ENCODE results near the gene SERPIND1.

- no peak for TF ChIP-seq EP300 (IDR thresholded peaks at IDR 0.05; ENCODE audit: borderline replicate concordance in 1 of 2, control insufficient read depth in 1 of 2, low read depth in 2 of 2, low read length in 2 of 2)
- TF ChIP-seq CTCF (IDR thresholded peaks at IDR 0.05 in 2 of 3, conservative IDR thresholded peaks at IDR 0.05 in 1 of 3; ENCODE audit: control insufficient read depth in 2 of 3, extremely low read depth in 1 of 3, insufficient read depth in 1 of 3, low read depth in 3 of 3, low read length in 3 of 3): no peak
- no peak for TF ChIP-seq NFYB (IDR thresholded peaks at IDR 0.05; ENCODE audit: insufficient read depth, low read depth, low read length)
- TF ChIP-seq, protein P1, sequence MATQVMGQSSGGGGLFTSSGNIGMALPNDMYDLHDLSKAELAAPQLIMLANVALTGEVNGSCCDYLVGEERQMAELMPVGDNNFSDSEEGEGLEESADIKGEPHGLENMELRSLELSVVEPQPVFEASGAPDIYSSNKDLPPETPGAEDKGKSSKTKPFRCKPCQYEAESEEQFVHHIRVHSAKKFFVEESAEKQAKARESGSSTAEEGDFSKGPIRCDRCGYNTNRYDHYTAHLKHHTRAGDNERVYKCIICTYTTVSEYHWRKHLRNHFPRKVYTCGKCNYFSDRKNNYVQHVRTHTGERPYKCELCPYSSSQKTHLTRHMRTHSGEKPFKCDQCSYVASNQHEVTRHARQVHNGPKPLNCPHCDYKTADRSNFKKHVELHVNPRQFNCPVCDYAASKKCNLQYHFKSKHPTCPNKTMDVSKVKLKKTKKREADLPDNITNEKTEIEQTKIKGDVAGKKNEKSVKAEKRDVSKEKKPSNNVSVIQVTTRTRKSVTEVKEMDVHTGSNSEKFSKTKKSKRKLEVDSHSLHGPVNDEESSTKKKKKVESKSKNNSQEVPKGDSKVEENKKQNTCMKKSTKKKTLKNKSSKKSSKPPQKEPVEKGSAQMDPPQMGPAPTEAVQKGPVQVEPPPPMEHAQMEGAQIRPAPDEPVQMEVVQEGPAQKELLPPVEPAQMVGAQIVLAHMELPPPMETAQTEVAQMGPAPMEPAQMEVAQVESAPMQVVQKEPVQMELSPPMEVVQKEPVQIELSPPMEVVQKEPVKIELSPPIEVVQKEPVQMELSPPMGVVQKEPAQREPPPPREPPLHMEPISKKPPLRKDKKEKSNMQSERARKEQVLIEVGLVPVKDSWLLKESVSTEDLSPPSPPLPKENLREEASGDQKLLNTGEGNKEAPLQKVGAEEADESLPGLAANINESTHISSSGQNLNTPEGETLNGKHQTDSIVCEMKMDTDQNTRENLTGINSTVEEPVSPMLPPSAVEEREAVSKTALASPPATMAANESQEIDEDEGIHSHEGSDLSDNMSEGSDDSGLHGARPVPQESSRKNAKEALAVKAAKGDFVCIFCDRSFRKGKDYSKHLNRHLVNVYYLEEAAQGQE (IDR thresholded peaks at IDR 0.05; ENCODE audit: low read depth, low read length): no peak
- TF ChIP-seq POLR2A (IDR thresholded peaks at IDR 0.05; ENCODE audit: low read depth, low read length): no peak
- TF ChIP-seq, protein P2, sequence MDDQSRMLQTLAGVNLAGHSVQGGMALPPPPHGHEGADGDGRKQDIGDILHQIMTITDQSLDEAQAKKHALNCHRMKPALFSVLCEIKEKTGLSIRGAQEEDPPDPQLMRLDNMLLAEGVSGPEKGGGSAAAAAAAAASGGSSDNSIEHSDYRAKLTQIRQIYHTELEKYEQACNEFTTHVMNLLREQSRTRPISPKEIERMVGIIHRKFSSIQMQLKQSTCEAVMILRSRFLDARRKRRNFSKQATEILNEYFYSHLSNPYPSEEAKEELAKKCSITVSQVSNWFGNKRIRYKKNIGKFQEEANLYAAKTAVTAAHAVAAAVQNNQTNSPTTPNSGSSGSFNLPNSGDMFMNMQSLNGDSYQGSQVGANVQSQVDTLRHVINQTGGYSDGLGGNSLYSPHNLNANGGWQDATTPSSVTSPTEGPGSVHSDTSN (IDR thresholded peaks at IDR 0.05; ENCODE audit: insufficient replicate concordance, low read depth, low read length): no peak
- TF ChIP-seq YY1 (IDR thresholded peaks at IDR 0.05; ENCODE audit: low read depth, low read length): no peak
- no peak for TF ChIP-seq SUZ12 (IDR thresholded peaks at IDR 0.05; ENCODE audit: unreplicated experiment)
- TF ChIP-seq SMAD5 (IDR thresholded peaks at IDR 0.05; ENCODE audit: low read depth): no peak
These were observed 15.2 kb upstream of the SERPIND1 start for GRCh38 chr22:20758688-20759087.

All from GM12878 (cell line).